Endothelial cell of umbilical vein (primary cell): ENCODE data around the gene JUNB. TPM values are rescaled to one million over a fixed set of nuclear protein-coding genes. Genes with fewer than 3 reads are reported as not detected.
A peak's percentile ranks its signal among the peaks of the same experiment; 100 is the strongest.

Source experiments
- BruUV-seq: library from RNA; stranded (reverse); fragments of 400-500 nt; replicated peaks from 2 replicates; lab custom pipeline; 2021; lab: Mats Ljungman, UMichigan
- CTCF ChIA-PET: fragments of 300-600, 350-600 bp; sonication (Branson Sonifier 250); formaldehyde crosslinking; loops from one replicate; lab custom pipeline; 2021; ENCODE audit warnings: antibody characterized with exemption, inconsistent platforms; lab: Charles Lee
- POLR2A ChIA-PET: fragments of 300-600, 350-600 bp; sonication (Branson Sonifier 250); formaldehyde crosslinking; loops from one replicate; lab custom pipeline; 2021; ENCODE audit warnings: antibody characterized with exemption, inconsistent platforms; lab: Charles Lee
- DNase-seq: peaks from one replicate; pipeline ENCODE4 v3.0.0-alpha.2; 2011; ENCODE audit warnings: low read depth, low spot score
- FAIRE-seq: peaks from 2 replicates; lab custom pipeline; 2011; peaks lifted over from hg19 to GRCh38; lab: Jason Lieb, UNC
- H2AFZ ChIP-seq: 2 replicates; pipeline ENCODE4 v1.6.0; 2012; ENCODE audit warnings: low read depth, low read length, control low read depth, inconsistent platforms
- H3K27ac ChIP-seq: 2 replicates; pipeline ENCODE4 v1.5.1; 2011; ENCODE audit warnings: low read depth, mild to moderate bottlenecking, control low read depth, low read length, moderate library complexity; ENCODE audit not compliant: insufficient read depth
- H3K27me3 ChIP-seq, 2 experiments: 2 replicates each; pipeline versions ENCODE4 v1.6.0 to v1.6.1; 2011; ENCODE audit warnings: low read length in 2 of 2, mixed read lengths in 1 of 2; ENCODE audit not compliant: control insufficient read depth in 2 of 2, insufficient read depth in 2 of 2
- H3K36me3 ChIP-seq, 2 experiments: 2 replicates in 1 of 2; 3 replicates in 1 of 2; pipeline ENCODE4 v1.5.1; 2011; ENCODE audit warnings: low read length in 2 of 2, mild to moderate bottlenecking in 1 of 2, moderate library complexity in 1 of 2; ENCODE audit not compliant: control insufficient read depth in 2 of 2, insufficient read depth in 2 of 2; ENCODE audit errors: extremely low read depth in 1 of 2
- H3K4me1 ChIP-seq: 3 replicates; pipeline ENCODE4 v1.5.1; 2011; ENCODE audit warnings: mild to moderate bottlenecking, low read length; ENCODE audit not compliant: control insufficient read depth, insufficient read depth; ENCODE audit errors: extremely low read depth
- H3K4me2 ChIP-seq: 2 replicates; pipeline ENCODE4 v1.6.1; 2011; ENCODE audit warnings: low read length, control low read depth, mixed read lengths; ENCODE audit not compliant: insufficient read depth
- H3K4me3 ChIP-seq, 3 experiments: fragments of 200-600 bp in 1 of 3; sonication (generic), shearing (Covaris generic) in 1 of 3; replicated peaks in 1 of 3; 2 replicates each; pipeline ENCODE4 v1.5.1; 2011 to 2016; ENCODE audit warnings: control low read depth in 3 of 3, low read length in 3 of 3, mild to moderate bottlenecking in 2 of 3, inconsistent platforms in 1 of 3, low read depth in 1 of 3, moderate library complexity in 1 of 3; ENCODE audit not compliant: insufficient read depth in 1 of 3
- H3K79me2 ChIP-seq: 2 replicates; pipeline ENCODE4 v1.6.0; 2012; ENCODE audit warnings: low read length, inconsistent platforms; ENCODE audit not compliant: control insufficient read depth, insufficient read depth
- H3K9ac ChIP-seq: replicated peaks from 2 replicates; pipeline ENCODE3; 2011; ENCODE audit warnings: low read length, control low read depth; ENCODE audit not compliant: insufficient read depth; ENCODE audit errors: extremely low read depth
- H3K9me1 ChIP-seq: replicated peaks from 3 replicates; pipeline ENCODE4 v1.6.0; 2011; ENCODE audit warnings: mild to moderate bottlenecking, low read length; ENCODE audit not compliant: control insufficient read depth, insufficient read depth; ENCODE audit errors: extremely low read depth
- H3K9me3 ChIP-seq: replicated peaks from 2 replicates; pipeline ENCODE4 v1.5.1; 2012; ENCODE audit warnings: low read length, inconsistent platforms; ENCODE audit not compliant: control insufficient read depth, insufficient read depth
- H4K20me1 ChIP-seq: replicated peaks from 2 replicates; pipeline ENCODE3; 2011; ENCODE audit warnings: mild to moderate bottlenecking, low read length; ENCODE audit not compliant: control insufficient read depth, insufficient read depth; ENCODE audit errors: extremely low read depth
- CTCF ChIP-seq, 2 donors: IDR thresholded peaks; 1 replicate in 1 of 2; 2 replicates in 1 of 2; pipeline ENCODE4 v1.5.1; 2011; ENCODE audit warnings: low read length in 2 of 2, mild to moderate bottlenecking in 2 of 2, moderate library complexity in 2 of 2, control low read depth in 1 of 2, inconsistent platforms in 1 of 2, low read depth in 1 of 2; ENCODE audit not compliant: insufficient read depth in 1 of 2; ENCODE audit errors: extremely low read depth in 1 of 2
- EZH2 ChIP-seq: IDR thresholded peaks from 2 replicates; pipeline ENCODE4 v1.6.1; 2012; ENCODE audit warnings: borderline replicate concordance, low read depth, mild to moderate bottlenecking, moderate library complexity, low read length, inconsistent platforms; ENCODE audit not compliant: severe bottlenecking
- FOS ChIP-seq: IDR thresholded peaks from 2 replicates; pipeline ENCODE4 v1.6.1; 2011; ENCODE audit warnings: mild to moderate bottlenecking, low read length, moderate library complexity, borderline replicate concordance; ENCODE audit not compliant: insufficient read depth
- GATA2 ChIP-seq: IDR thresholded peaks from 2 replicates; pipeline ENCODE4 v1.7.0; 2011; ENCODE audit warnings: low read depth, mild to moderate bottlenecking, moderate library complexity, mixed read lengths, low read length; ENCODE audit not compliant: insufficient read length, insufficient read depth
- JUN ChIP-seq: IDR thresholded peaks from 2 replicates; pipeline ENCODE4 v1.6.1; 2011; ENCODE audit warnings: borderline replicate concordance, low read depth; ENCODE audit not compliant: insufficient read length, insufficient read depth
- MAX ChIP-seq: IDR thresholded peaks from 2 replicates; pipeline ENCODE4 v1.6.1; 2011; ENCODE audit not compliant: insufficient read depth, insufficient read length
- MYC ChIP-seq: IDR thresholded peaks from one replicate; pipeline ENCODE4 v1.6.1; 2011; ENCODE audit warnings: mild to moderate bottlenecking, low read depth, low read length
- POLR2A ChIP-seq: IDR thresholded peaks from 2 replicates; pipeline ENCODE4 v1.6.1; 2012; ENCODE audit warnings: low read depth, mild to moderate bottlenecking, control low read depth, low read length
- POLR2AphosphoS5 ChIP-seq: IDR thresholded peaks from 2 replicates; pipeline ENCODE4 v1.6.1; 2012; ENCODE audit warnings: low read depth, mild to moderate bottlenecking, control low read depth, low read length, moderate library complexity; ENCODE audit not compliant: insufficient read depth
- dilution Hi-C: fragments of 300-500 bp; cut with MboI; formaldehyde crosslinking; loops from one replicate; pipeline ENCODE4 v1.15.0; 2019; ENCODE audit warnings: low sequenced_read_pairs; ENCODE audit not compliant: extremely low pct_ligation_motif_present
- intact Hi-C: fragments of 100-400 bp; cut with micrococcal nuclease; formaldehyde crosslinking; loops from one replicate; pipeline ENCODE4 v1.10.0; 2022
- polyA plus RNA-seq, 4 experiments: library from polyadenylated mRNA; depleted of rRNA in 3 of 4; stranded (reverse) in 3 of 4; unstranded in 1 of 4; fragments of >200 nt; gene quantifications; 2 replicates each; pipeline versions ENCODE4 v1.2.1 to v1.2.3, GENCODE V29; 2011 to 2012; ENCODE audit warnings: missing spikeins in 1 of 4
- total RNA-seq: library from RNA; stranded (reverse); gene quantifications from 2 replicates; pipeline ENCODE4 v1.2.3, GENCODE V29; 2021

JUNB gene
- total and polyA plus RNA-seq, 2 donors (not counting 3 experiments of a cell fraction or from before 2014, with no cell fraction given): 22.8 to 74.4 TPM

DNA sequence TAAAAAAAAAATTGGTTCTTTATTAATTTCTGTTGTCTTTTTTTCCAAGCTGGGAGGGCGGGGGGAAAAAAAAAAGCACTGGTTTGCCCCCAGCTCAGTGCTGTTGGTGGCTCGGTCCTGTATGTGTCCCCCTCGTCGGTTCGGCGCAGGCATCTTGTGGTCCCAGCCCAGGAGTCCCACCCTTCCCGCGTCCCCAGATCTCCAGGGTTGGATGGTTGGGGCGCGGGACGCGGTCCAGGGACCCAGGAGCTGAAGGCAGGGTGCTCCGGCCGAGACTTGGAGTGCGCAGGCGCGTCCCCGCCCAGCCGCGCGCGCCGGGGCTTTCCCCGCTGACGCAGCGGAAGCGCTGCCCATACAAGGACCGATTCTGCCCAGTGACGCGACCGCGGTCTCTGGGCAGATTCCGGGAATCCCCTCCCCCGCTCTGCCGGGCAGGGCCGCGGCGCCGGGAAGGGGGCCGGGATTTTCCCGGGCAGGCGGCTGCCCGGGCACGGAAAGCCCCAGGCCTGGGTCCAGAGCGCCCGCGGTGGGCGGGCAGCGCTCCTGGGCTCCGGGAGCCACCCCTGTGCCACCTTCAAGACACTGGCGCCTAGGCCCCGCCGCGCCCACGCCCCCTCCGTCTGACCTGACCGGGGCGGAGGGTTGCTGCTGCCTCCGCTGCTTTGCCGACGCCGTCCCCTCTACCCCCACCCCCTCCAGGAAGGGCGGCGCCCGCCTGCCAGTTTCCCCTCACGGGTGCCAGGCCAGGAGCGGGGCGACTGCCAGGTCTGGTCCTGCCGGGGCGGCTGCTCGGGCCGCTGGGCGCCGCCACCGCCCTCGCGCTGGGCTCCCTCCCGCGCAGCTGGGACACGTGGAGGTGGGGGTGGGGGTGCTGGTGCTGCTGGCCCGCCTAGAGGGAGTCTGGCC lies 2.3 kb downstream of the JUNB start:
- ChIA-PET CTCF (interaction anchor here (1.5 to 13.8 kb wide), 6 partner anchors 11 to 77 kb away, joined by 4 to 524 read pairs (median 26); partner anchors contain the start of gene HOOK2), POLR2A (interaction anchor here (0.5 to 4.1 kb wide), 7 partner anchors 10 to 1069 kb away, joined by 3 to 94 read pairs (median 5); partner anchors contain the start of gene HOOK2)
- Histone ChIP-seq H3K9me3 (no peaks in the 10 kb centered on the region), H3K79me2 (peaks cover 14% of the 10 kb centered on the region), H3K4me3 (peak overlapping the region; percentile 70 to 76 (median 71)), H3K9ac (peak overlapping the region; percentile 74), H3K36me3 (no peaks in the 10 kb centered on the region), H3K4me2 (peak overlapping the region; percentile 56), H3K4me1 (peaks cover 32% of the 10 kb centered on the region), H3K27me3 (no peaks in the 10 kb centered on the region), H4K20me1 (no peaks in the 10 kb centered on the region), H3K27ac (peak overlapping the region; percentile 91), H2AFZ (peak overlapping the region; percentile 27), H3K9me1 (no peaks in the 10 kb centered on the region)
- no TSS peak for BruUV-seq
- dilution Hi-C loops (no loop called here), intact Hi-C loops (no loop called here)
- FAIRE-seq (peak; percentile 91), DNase-seq (peak; percentile 97)
- TF ChIP-seq POLR2A (no peak), MYC (no peak), POLR2AphosphoS5 (peak; percentile 91), EZH2 (no peak), MAX (peak; percentile 67), JUN (no peak), FOS (peak; percentile 53), GATA2 (no peak), CTCF (IDR thresholded peaks at IDR 0.05; ENCODE audit: extremely low read depth in 1 of 2, insufficient read depth in 1 of 2, low read depth in 1 of 2, low read length in 2 of 2) (no peak)
